HG03571 (cell line): ENCODE data around the gene COL15A1.

Source experiments
- ATAC-seq: cut with Tn5 transposase; IDR thresholded peaks from one replicate; pipeline ENCODE4 v1.9.1; 2021; ENCODE audit not compliant: unreplicated experiment

The COL15A1 gene

GRCh38 chr9:99030610-99031109, 87.0 kb downstream of the COL15A1 start:
- no peak for ATAC-seq

DNA sequence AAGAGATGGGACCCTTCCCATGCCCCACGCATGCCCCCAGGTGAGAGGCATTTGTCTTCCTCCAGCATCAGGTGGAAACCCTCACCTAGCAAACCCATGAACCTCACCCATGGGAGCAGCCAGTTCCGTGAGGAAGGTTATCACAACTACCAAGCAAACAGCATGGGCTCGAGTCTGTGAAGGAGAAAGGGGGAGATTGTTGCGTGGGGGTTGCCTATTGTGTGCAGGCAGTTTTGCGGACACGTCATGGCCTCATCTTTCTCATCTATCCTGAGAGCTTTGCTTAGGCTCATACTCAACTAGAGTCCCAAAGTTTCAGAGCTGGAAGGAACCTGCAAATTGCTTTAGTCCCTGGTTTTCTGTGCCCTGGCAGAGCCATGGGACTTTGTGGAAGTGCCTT, 87.6 kb downstream of the COL15A1 start:
- ATAC-seq, result no peak

- no peak for ATAC-seq
Measured at GRCh38 chr9:99031994-99032393, 88.3 kb downstream of the COL15A1 start.

- no peak for ATAC-seq
Measured at GRCh38 chr9:99034149-99034548, 90.4 kb downstream of the COL15A1 start.

- ATAC-seq, result no peak
Measured at GRCh38 chr9:99035313-99035712, 91.6 kb downstream of the COL15A1 start.

DNA sequence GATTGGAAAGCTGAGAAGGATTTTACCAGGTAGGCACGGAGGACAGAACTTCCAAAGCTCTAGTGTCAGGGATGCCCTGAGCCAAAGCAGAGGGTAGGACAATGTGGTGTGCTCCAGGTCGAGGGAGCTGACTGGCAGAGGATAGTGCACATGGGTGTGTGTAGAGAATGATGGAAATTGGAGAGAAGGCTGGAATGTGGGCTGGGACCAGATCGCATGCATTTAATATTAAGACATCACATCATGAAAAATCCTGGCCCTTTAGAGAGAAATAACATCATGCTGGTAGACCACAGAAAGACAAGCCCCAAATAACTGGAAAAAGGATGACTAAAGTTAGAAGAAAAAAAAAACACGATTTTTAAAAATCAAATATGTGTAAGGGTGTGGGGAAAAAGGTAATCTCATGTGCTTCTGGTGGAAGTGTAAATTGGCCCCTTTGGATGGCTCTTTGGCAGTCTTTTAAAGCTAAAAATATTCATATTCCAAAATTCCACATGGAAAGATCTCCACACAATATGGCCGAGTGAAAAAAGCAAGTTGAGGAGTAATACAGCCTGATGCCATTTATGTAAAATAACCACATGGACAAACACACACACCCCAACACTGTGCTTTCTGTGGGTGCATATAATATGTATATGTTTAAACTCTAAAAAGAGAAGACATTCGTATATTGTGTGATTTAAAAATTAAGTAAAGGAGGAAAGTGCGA, 94.2 kb downstream of the COL15A1 start:
- ATAC-seq, result no peak

- ATAC-seq, result no peak
Measured at GRCh38 chr9:99038484-99038820, 94.7 kb downstream of the COL15A1 start.

DNA sequence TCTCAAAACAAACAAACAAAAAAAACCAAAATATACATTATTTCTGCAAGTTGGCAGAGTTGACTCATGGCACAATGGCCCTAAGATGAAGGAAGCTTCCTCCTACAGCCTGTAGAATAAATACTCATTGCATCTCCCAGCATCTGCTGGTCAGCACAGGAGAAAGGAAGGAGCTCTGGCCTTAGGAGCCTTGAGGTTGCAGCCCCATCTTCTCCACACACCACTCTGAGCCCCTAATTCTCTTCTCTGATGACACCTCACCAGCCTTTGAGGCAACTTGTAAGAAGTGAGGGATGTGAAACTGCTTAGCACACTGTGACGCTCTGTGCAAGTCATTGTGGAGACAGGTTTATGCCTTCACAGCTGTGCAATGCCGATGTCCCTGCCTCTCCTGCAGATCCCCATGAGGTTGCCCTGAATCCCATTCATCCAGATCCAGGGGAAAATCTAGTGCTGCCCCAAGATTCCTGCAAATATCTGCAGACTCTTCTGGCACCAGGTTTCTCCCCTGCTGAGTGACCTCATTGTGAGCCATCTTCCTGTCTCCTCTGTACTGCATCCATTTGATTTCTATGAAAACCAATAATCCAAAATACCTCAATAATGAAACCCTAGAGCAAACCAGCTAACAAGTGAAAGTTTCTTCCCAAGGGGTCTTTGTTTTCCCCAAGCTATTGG, 95.9 kb downstream of the COL15A1 start:
- ATAC-seq, result no peak

GRCh38 chr9:99040251-99040900, 96.7 kb downstream of the COL15A1 start:
- ATAC-seq, result no peak

DNA sequence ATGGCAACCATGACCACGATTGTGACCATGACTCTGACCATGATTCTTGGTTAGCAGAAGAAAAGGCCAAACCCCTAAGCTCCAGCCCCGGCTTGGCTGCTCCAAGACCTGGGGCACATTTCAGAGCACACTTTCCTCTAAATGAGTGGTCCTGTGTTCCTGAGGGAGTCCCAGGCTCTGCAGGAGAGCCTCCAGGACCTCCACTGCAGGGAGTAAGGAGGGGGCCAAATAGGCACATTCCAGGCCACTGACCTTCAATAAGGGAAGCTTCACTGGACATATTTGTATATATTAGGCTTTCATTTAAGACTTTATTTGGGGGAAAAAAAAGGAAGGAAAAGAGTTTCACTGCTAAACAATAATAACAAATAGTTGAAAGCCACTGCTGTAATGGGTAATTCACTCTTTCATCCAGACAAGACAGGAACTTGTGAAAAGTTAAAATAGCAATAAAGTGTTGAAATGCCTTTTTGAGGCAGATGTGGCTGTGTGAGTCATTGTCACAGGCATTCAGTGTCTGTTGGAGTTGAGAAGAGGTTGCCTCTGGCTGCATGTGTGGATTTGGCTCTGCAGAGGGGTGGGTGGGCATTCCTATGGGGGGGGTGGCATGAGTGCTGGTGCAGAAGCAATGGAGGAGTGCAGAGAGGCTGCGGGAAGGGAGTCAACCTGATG, 97.3 kb downstream of the COL15A1 start:
- no peak for ATAC-seq

GRCh38 chr9:99041618-99042017, 97.9 kb downstream of the COL15A1 start:
- no peak for ATAC-seq

- ATAC-seq, result no peak
Measured at GRCh38 chr9:99042620-99043019, 98.9 kb downstream of the COL15A1 start.

DNA sequence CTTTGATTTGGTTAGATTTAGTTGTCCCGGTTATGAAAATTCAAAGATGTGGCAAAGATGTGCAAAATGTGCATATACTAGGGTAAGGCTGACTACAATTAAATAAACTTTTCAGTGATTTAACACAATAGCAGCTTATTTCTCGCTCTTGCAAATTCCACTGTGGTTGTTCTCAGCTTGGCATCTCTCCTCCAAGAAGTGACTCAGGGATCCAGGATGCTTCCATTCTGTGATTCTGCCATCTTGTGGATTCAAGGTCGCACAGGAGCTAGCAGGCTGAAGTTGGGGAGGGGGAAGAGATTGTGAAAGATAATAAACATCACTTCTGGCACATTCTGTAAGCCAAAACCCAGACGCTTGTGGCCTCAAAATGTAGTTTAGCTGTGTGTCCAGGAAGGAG, 101.1 kb downstream of the COL15A1 start:
- no peak for ATAC-seq

- ATAC-seq, result no peak
Measured at GRCh38 chr9:99046068-99046467, 102.4 kb downstream of the COL15A1 start.

- ATAC-seq, result no peak
Measured at GRCh38 chr9:99046542-99047071, 102.9 kb downstream of the COL15A1 start.

GRCh38 chr9:99049228-99049627, 105.5 kb downstream of the COL15A1 start:
- ATAC-seq, result no peak

DNA sequence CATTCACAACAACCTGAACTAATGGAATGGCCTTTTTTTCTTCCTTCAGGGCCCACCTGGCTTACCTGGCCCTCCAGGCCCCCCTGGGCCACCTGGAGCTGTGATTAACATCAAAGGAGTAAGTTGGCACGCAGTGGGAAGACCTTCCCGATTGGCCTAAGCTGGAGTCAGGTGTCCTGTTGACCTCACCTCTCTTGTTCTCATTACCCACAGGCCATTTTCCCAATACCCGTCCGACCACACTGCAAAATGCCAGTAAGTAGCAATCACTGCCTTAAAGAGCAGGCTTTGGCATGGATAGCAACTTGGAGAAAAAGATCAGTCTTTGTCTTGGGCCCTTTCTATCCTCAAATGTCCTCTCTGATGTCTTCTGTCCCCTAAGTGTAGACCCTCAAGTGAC, 105.9 kb downstream of the COL15A1 start:
- no peak for ATAC-seq

DNA sequence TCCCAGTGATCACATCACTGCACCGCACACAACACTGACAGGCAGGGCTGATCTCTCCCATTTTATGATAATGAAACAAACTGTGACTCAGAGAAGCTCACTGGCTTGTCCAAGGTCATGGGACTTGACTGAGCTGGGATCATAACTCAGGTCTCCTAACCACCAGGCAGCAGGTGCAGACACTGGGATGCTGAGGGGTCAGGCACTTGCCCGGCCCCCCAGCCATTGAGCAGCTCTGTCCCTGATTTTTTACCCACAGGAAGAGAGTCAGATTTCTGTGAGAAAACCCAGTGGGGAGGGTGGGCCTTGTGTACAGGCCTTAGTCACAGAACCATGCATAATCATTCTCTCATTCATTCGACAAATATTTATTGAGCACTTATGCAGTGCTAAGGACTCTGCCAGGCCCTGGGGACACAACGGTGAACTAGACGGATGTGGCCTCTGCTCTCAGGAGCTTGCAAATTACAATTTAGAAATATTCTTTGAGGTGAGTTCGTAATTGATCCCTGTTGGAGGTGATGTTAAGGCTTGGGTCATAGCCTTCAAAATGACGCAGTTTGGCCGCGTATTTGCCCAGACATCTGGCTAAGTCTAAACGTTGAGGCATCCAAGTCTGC, 106.7 kb downstream of the COL15A1 start:
- ATAC-seq, result no peak

- ATAC-seq, result no peak
Measured at GRCh38 chr9:99050924-99051323, 107.2 kb downstream of the COL15A1 start.

GRCh38 chr9:99051406-99051805, 107.7 kb downstream of the COL15A1 start:
- no peak for ATAC-seq

GRCh38 chr9:99051851-99052250, 108.1 kb downstream of the COL15A1 start:
- ATAC-seq, result no peak
